ENCODE results near the gene NATD1.

The NATD1 gene

GRCh38 chr17:21251337-21252010 lies 1.7 kb downstream of the NATD1 start:
- no peaks in the 10 kb centered on the region for H3F3A ChIP-seq (ENCODE audit: low read depth)

GRCh38 chr17:21250854-21251253 lies 2.4 kb downstream of the NATD1 start:
- H3K36me3 ChIP-seq (ENCODE audit: insufficient read depth, low read length) = no peaks in the 10 kb centered on the region
- no peak overlapping the region for H2AFZ ChIP-seq (ENCODE audit: low read length)
- no peaks in the 10 kb centered on the region for H3K9me2 ChIP-seq (replicated peaks; ENCODE audit: low read depth, low read length)
- no peaks in the 10 kb centered on the region for H3K9me3 ChIP-seq (ENCODE audit: insufficient read depth, low read depth, low read length)
- TF ChIP-seq CTCF (conservative IDR thresholded peaks at IDR 0.05; ENCODE audit: low read length) (no peak), EZH2phosphoT487 (IDR thresholded peaks at IDR 0.05; ENCODE audit: borderline replicate concordance) (no peak)
- peaks cover 3% of the 10 kb centered on the region for H4K20me1 ChIP-seq (ENCODE audit: insufficient read depth, low read length, poor library complexity, severe bottlenecking)
- no peak overlapping the region for H3K4me3 ChIP-seq (ENCODE audit: low read length, poor library complexity, severe bottlenecking)
- H3F3A ChIP-seq (ENCODE audit: low read depth) = no peaks in the 10 kb centered on the region
- peaks cover 9% of the 10 kb centered on the region for H3K4me1 ChIP-seq (ENCODE audit: insufficient read depth, low read length, poor library complexity, severe bottlenecking)
- H3K4me2 ChIP-seq (ENCODE audit: low read depth, low read length, poor library complexity, severe bottlenecking) = no peak overlapping the region
- no peaks in the 10 kb centered on the region for H3K27me3 ChIP-seq (ENCODE audit: insufficient read depth, low read length, poor library complexity, severe bottlenecking)
- no peak overlapping the region for H3K9ac ChIP-seq (ENCODE audit: low read depth, low read length, poor library complexity, severe bottlenecking)
- no peaks in the 10 kb centered on the region for H3K79me2 ChIP-seq (ENCODE audit: insufficient read depth, low read length)

More at GRCh38 chr17:21251337-21252010, 1.7 kb downstream of the NATD1 start:
- peaks cover 3% of the 10 kb centered on the region for H4K20me1 ChIP-seq (ENCODE audit: insufficient read depth, low read length, poor library complexity, severe bottlenecking)
- no peak overlapping the region for H3K9ac ChIP-seq (ENCODE audit: low read depth, low read length, poor library complexity, severe bottlenecking)
- no peaks in the 10 kb centered on the region for H3K9me3 ChIP-seq (ENCODE audit: insufficient read depth, low read depth, low read length)
- no peaks in the 10 kb centered on the region for H3K27me3 ChIP-seq (ENCODE audit: insufficient read depth, low read length, poor library complexity, severe bottlenecking)
- peak overlapping the region; percentile 83 for H3K4me2 ChIP-seq (ENCODE audit: low read depth, low read length, poor library complexity, severe bottlenecking)
- H3K9me2 ChIP-seq (replicated peaks; ENCODE audit: low read depth, low read length) = no peaks in the 10 kb centered on the region
- H3K79me2 ChIP-seq (ENCODE audit: insufficient read depth, low read length) = no peaks in the 10 kb centered on the region
- peaks cover 9% of the 10 kb centered on the region for H3K4me1 ChIP-seq (ENCODE audit: insufficient read depth, low read length, poor library complexity, severe bottlenecking)
- no peak overlapping the region for H2AFZ ChIP-seq (ENCODE audit: low read length)
- no peak overlapping the region for H3K4me3 ChIP-seq (ENCODE audit: low read length, poor library complexity, severe bottlenecking)
- TF ChIP-seq EZH2phosphoT487 (IDR thresholded peaks at IDR 0.05; ENCODE audit: borderline replicate concordance) (no peak), CTCF (conservative IDR thresholded peaks at IDR 0.05; ENCODE audit: low read length) (no peak)
- no peaks in the 10 kb centered on the region for H3K36me3 ChIP-seq (ENCODE audit: insufficient read depth, low read length)

- H3K36me3 ChIP-seq (ENCODE audit: insufficient read depth, low read length) = no peaks in the 10 kb centered on the region
- no peaks in the 10 kb centered on the region for H3K27me3 ChIP-seq (ENCODE audit: insufficient read depth, low read length, poor library complexity, severe bottlenecking)
- TF ChIP-seq CTCF (conservative IDR thresholded peaks at IDR 0.05; ENCODE audit: low read length) = no peak; the same call in 1 of the 2 replicates
- TF ChIP-seq EZH2phosphoT487 (IDR thresholded peaks at IDR 0.05; ENCODE audit: borderline replicate concordance) = no peak
- no peaks in the 10 kb centered on the region for H3F3A ChIP-seq (ENCODE audit: low read depth)
- no peaks in the 10 kb centered on the region for H3K9me2 ChIP-seq (replicated peaks; ENCODE audit: low read depth, low read length)
- H3K79me2 ChIP-seq (ENCODE audit: insufficient read depth, low read length) = no peaks in the 10 kb centered on the region
- H3K9ac ChIP-seq (ENCODE audit: low read depth, low read length, poor library complexity, severe bottlenecking) = no peak overlapping the region
- peaks cover 9% of the 10 kb centered on the region for H3K4me1 ChIP-seq (ENCODE audit: insufficient read depth, low read length, poor library complexity, severe bottlenecking)
- H4K20me1 ChIP-seq (ENCODE audit: insufficient read depth, low read length, poor library complexity, severe bottlenecking) = peaks cover 3% of the 10 kb centered on the region
- no peak overlapping the region for H3K4me3 ChIP-seq (ENCODE audit: low read length, poor library complexity, severe bottlenecking)
- H2AFZ ChIP-seq (ENCODE audit: low read length) = no peak overlapping the region
- no peaks in the 10 kb centered on the region for H3K9me3 ChIP-seq (ENCODE audit: insufficient read depth, low read depth, low read length)
- no peak overlapping the region for H3K4me2 ChIP-seq (ENCODE audit: low read depth, low read length, poor library complexity, severe bottlenecking)
These were observed 3.1 kb downstream of the NATD1 start for GRCh38 chr17:21249920-21250703.
